ENCODE data around the gene SGO2.
"Not testable (repeated sequence)": the region's sequence is repeated elsewhere in the genome, so short reads cannot be mapped to it uniquely, and the experiment has no call there.

Gene SGO2

GRCh38 chr2:200620606-200621390 is 94.8 kb downstream of the SGO2 start:
- no peak for DNase-seq (ENCODE audit: low spot score)

- DNase-seq (ENCODE audit: low spot score): no peak
These were observed 96.1 kb downstream of the SGO2 start for GRCh38 chr2:200622106-200622505.

GRCh38 chr2:200624026-200624425 is 98.0 kb downstream of the SGO2 start:
- no peak for DNase-seq (ENCODE audit: low spot score)

GRCh38 chr2:200624658-200625057 is 98.7 kb downstream of the SGO2 start:
- no peak for DNase-seq (ENCODE audit: low spot score)

GRCh38 chr2:200625282-200625681 is 99.3 kb downstream of the SGO2 start:
- no peak for DNase-seq (ENCODE audit: low spot score)

GRCh38 chr2:200625958-200626363 is 100.0 kb downstream of the SGO2 start:
- no peak for DNase-seq (ENCODE audit: low spot score)

GRCh38 chr2:200627110-200627770 is 101.2 kb downstream of the SGO2 start:
- peak; percentile 30 for DNase-seq (ENCODE audit: low spot score)

- DNase-seq (ENCODE audit: low spot score): not testable (repeated sequence)
These were observed 102.5 kb downstream of the SGO2 start for GRCh38 chr2:200628461-200628860.

- DNase-seq (ENCODE audit: low spot score): no peak
These were observed 105.3 kb downstream of the SGO2 start for GRCh38 chr2:200631287-200631686.

Data from COLO829 (cell line).